Measurements from ENCODE around the gene EFCAB13. TPM values are rescaled to one million over a fixed set of nuclear protein-coding genes. Genes with fewer than 3 reads are reported as not detected.
"Not testable (repeated sequence)": the region's sequence is repeated elsewhere in the genome, so short reads cannot be mapped to it uniquely, and the experiment has no call there.

Gene EFCAB13
- total RNA-seq, 4 donors from 2014 or later: 6.0 to 12.7 (median 8.1) TPM

DNA sequence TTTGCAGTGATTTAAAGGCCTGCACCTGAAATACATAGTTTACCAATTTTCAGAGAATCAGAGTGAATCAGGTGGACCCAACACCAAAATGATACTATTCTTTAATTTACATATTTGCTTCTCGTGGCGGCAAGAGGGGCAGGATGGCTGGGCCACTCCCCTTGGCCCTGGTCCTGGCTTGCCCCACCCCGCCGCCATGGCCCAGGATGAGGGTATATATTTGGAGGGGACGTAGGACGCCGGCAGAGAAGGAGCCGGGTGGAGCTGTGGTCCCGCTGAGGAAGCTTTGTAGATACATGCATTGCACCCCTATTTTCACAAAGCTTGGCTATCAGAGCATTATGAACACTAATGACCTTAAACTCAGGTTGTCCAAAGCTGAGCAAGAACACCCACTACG lies 43.5 kb downstream of the EFCAB13 start:
- Histone ChIP-seq H3K9me3 (peaks cover under 1% of the 10 kb centered on the region in 2 donors), H3K4me3 (no peak overlapping the region), H3K27me3 (no peaks in the 10 kb centered on the region), H3K4me1 (no peaks in the 10 kb centered on the region), H3K27ac (no peak overlapping the region), H3K36me3 (no peaks in the 10 kb centered on the region)
- no peak for DNase-seq
- in situ Hi-C loops (cut with MboI; ENCODE audit: low pct_ligation_motif_present in 1 of 4, low pct_unique_long_range_greater_than_20kb in 1 of 4, low sequenced_read_pairs in 3 of 4): loop anchor here in 2 of 4 donors (25.0 kb wide), 1 partner anchor 245 kb away; no protein-coding TSS in a partner anchor
- intact Hi-C loops (cut with DNase I; ENCODE audit: low total_unique reads): no loop called here
- TF ChIP-seq POLR2A (IDR thresholded peaks at IDR 0.05): no peak
- TF ChIP-seq, protein P1, sequence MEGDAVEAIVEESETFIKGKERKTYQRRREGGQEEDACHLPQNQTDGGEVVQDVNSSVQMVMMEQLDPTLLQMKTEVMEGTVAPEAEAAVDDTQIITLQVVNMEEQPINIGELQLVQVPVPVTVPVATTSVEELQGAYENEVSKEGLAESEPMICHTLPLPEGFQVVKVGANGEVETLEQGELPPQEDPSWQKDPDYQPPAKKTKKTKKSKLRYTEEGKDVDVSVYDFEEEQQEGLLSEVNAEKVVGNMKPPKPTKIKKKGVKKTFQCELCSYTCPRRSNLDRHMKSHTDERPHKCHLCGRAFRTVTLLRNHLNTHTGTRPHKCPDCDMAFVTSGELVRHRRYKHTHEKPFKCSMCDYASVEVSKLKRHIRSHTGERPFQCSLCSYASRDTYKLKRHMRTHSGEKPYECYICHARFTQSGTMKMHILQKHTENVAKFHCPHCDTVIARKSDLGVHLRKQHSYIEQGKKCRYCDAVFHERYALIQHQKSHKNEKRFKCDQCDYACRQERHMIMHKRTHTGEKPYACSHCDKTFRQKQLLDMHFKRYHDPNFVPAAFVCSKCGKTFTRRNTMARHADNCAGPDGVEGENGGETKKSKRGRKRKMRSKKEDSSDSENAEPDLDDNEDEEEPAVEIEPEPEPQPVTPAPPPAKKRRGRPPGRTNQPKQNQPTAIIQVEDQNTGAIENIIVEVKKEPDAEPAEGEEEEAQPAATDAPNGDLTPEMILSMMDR (IDR thresholded peaks at IDR 0.05): no peak
- TF ChIP-seq EP300 (IDR thresholded peaks at IDR 0.05; ENCODE audit: low read depth): no peak
- TF ChIP-seq POLR2AphosphoS5 (IDR thresholded peaks at IDR 0.05): no peak
- 94 to 100% methylated on average over 2 to 10 of the region's 10 CpGs for whole genome bisulfite sequencing, 2 donors (ENCODE audit: low coverage in 1 of 2)

- WGBS, 2 donors (ENCODE audit: low coverage in 1 of 2): 29 to 54% methylated on average over 1 to 3 of the region's 3 CpGs
- intact Hi-C loops (cut with DNase I; ENCODE audit: low total_unique reads): no loop called here
- Histone ChIP-seq H3K4me3 (no peak overlapping the region), H3K36me3 (no peaks in the 10 kb centered on the region), H3K27ac (no peak overlapping the region), H3K9me3 (peaks cover 8 to 11% of the 10 kb centered on the region in 2 donors), H3K4me1 (no peaks in the 10 kb centered on the region), H3K27me3 (no peaks in the 10 kb centered on the region)
- TF ChIP-seq POLR2A (IDR thresholded peaks at IDR 0.05) (no peak), EP300 (IDR thresholded peaks at IDR 0.05; ENCODE audit: low read depth) (no peak), POLR2AphosphoS5 (IDR thresholded peaks at IDR 0.05) (no peak)
- TF ChIP-seq, protein P1 (IDR thresholded peaks at IDR 0.05): no peak
- no peak for DNase-seq
- in situ Hi-C loops (cut with MboI; ENCODE audit: low pct_ligation_motif_present in 1 of 4, low pct_unique_long_range_greater_than_20kb in 1 of 4, low sequenced_read_pairs in 3 of 4): loop anchor here in 2 of 4 donors (25.0 kb wide), 1 partner anchor 244 kb away; no protein-coding TSS in a partner anchor
Observed at GRCh38 chr17:47368262-47368661, 44.5 kb downstream of the EFCAB13 start.

- intact Hi-C loops (cut with DNase I; ENCODE audit: low total_unique reads); H3K27me3 ChIP-seq; H3K4me1 ChIP-seq; H3K36me3 ChIP-seq; DNase-seq; H3K4me3 ChIP-seq; H3K27ac ChIP-seq: not testable (repeated sequence)
- WGBS, 2 donors (ENCODE audit: low coverage in 1 of 2): 57% methylated on average over 3 of the region's 3 CpGs; no CpG with 5 or more reads in 1 of the 2 donors
- in situ Hi-C loops (cut with MboI; ENCODE audit: low pct_ligation_motif_present in 1 of 4, low pct_unique_long_range_greater_than_20kb in 1 of 4, low sequenced_read_pairs in 3 of 4): loop anchor here in 2 of 4 donors (25.0 kb wide), 1 partner anchor 241 kb away; no protein-coding TSS in a partner anchor
- peaks cover 8 to 14% of the 10 kb centered on the region in 2 donors for H3K9me3 ChIP-seq
Observed at GRCh38 chr17:47370899-47371298, 47.1 kb downstream of the EFCAB13 start.

DNA sequence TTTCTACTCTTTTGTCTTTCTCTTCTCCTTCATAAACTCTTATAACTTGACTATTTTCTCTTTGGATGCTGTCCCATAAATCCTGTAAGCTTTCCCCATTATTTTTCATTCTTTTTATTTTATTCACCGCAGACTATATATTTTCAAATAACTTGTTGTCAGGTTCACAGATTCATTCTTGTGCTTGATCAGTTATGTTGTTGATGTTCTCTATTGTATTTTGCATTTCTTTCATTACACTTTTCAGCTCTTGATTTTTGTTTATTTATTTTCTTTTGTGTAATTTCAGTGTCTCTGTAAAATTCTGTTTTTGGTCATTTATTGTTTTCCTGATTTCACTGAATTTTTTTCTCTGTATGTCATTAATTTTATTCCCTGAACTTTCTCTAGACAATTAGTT lies 49.2 kb downstream of the EFCAB13 start:
- intact Hi-C loops (cut with DNase I; ENCODE audit: low total_unique reads): no loop called here
- WGBS, 2 donors (ENCODE audit: low coverage in 1 of 2): 96 to 100% methylated on average over 1 of the region's 1 CpG
- H3K4me3 ChIP-seq: no peak overlapping the region
- H3K4me1 ChIP-seq: no peaks in the 10 kb centered on the region
- TF ChIP-seq, protein P1 (IDR thresholded peaks at IDR 0.05): no peak
- TF ChIP-seq POLR2A (IDR thresholded peaks at IDR 0.05): no peak
- no peak for TF ChIP-seq POLR2AphosphoS5 (IDR thresholded peaks at IDR 0.05)
- TF ChIP-seq EP300 (IDR thresholded peaks at IDR 0.05; ENCODE audit: low read depth): no peak
- no peak overlapping the region for H3K27ac ChIP-seq
- H3K27me3 ChIP-seq: no peaks in the 10 kb centered on the region
- H3K36me3 ChIP-seq: no peaks in the 10 kb centered on the region
- DNase-seq: no peak
- peaks cover 8 to 14% of the 10 kb centered on the region in 2 donors for H3K9me3 ChIP-seq
- in situ Hi-C loops (cut with MboI; ENCODE audit: low pct_ligation_motif_present in 1 of 4, low pct_unique_long_range_greater_than_20kb in 1 of 4, low sequenced_read_pairs in 3 of 4): loop anchor here in 2 of 4 donors (25.0 kb wide), 1 partner anchor 239 kb away; no protein-coding TSS in a partner anchor

- no peak for TF ChIP-seq EP300 (IDR thresholded peaks at IDR 0.05; ENCODE audit: low read depth)
- TF ChIP-seq, protein P1 (IDR thresholded peaks at IDR 0.05): no peak
- no peak for TF ChIP-seq POLR2AphosphoS5 (IDR thresholded peaks at IDR 0.05)
- TF ChIP-seq POLR2A (IDR thresholded peaks at IDR 0.05): no peak
- no peak overlapping the region for H3K27ac ChIP-seq
- intact Hi-C loops (cut with DNase I; ENCODE audit: low total_unique reads) (no loop called here), in situ Hi-C loops (cut with MboI; ENCODE audit: low pct_ligation_motif_present in 1 of 4, low pct_unique_long_range_greater_than_20kb in 1 of 4, low sequenced_read_pairs in 3 of 4) (no loop called here)
- no peaks in the 10 kb centered on the region for H3K4me1 ChIP-seq
- no peaks in the 10 kb centered on the region for H3K27me3 ChIP-seq
- 97 to 100% methylated on average over 1 of the region's 1 CpG for WGBS, 2 donors (ENCODE audit: low coverage in 1 of 2)
- DNase-seq: no peak
- H3K4me3 ChIP-seq: no peak overlapping the region
- H3K9me3 ChIP-seq: peaks cover 8 to 14% of the 10 kb centered on the region in 2 donors
- H3K36me3 ChIP-seq: no peaks in the 10 kb centered on the region
Observed at GRCh38 chr17:47376247-47376646, 52.5 kb downstream of the EFCAB13 start.

All from transverse colon (tissue), 4 donors.